Central memory CD8-positive, alpha-beta T cell (primary cell): ENCODE results near the gene NRXN2.

ENCODE experiments used
- ATAC-seq: fragments of 150-1000 bp; cut with Tn5 transposase; replicated peaks from 2 replicates; pipeline ENCODE4 v1.10.0; 2022; ENCODE audit warnings: mild to moderate bottlenecking, moderate FRiP score, moderate number of reproducible peaks; ENCODE audit not compliant: poor library complexity, severe bottlenecking; ENCODE audit errors: extremely low read depth
- DNase-seq, 2 donors: peaks; one replicate each; pipeline ENCODE4 v3.0.0; 2021; ENCODE audit warnings: low spot score in 2 of 2
- H3K27ac Mint-ChIP-seq: one replicate; pipeline ENCODE4 v1.8.0; 2022; ENCODE audit warnings: low read depth, mild to moderate bottlenecking, moderate library complexity, mixed read lengths
- H3K27me3 Mint-ChIP-seq: one replicate; pipeline ENCODE4 v1.8.0; 2022; ENCODE audit warnings: mixed read lengths
- H3K36me3 Mint-ChIP-seq: one replicate; pipeline ENCODE4 v1.8.0; 2022; ENCODE audit warnings: mild to moderate bottlenecking, moderate library complexity, mixed read lengths; ENCODE audit not compliant: insufficient read depth
- H3K4me1 Mint-ChIP-seq: one replicate; pipeline ENCODE4 v1.8.0; 2022; ENCODE audit warnings: mixed read lengths
- H3K4me3 Mint-ChIP-seq: one replicate; pipeline ENCODE4 v1.8.0; 2022; ENCODE audit warnings: mild to moderate bottlenecking, moderate library complexity, mixed read lengths
- H3K9me3 Mint-ChIP-seq: one replicate; pipeline ENCODE4 v1.8.0; 2022; ENCODE audit warnings: mixed read lengths

Gene NRXN2

DNA sequence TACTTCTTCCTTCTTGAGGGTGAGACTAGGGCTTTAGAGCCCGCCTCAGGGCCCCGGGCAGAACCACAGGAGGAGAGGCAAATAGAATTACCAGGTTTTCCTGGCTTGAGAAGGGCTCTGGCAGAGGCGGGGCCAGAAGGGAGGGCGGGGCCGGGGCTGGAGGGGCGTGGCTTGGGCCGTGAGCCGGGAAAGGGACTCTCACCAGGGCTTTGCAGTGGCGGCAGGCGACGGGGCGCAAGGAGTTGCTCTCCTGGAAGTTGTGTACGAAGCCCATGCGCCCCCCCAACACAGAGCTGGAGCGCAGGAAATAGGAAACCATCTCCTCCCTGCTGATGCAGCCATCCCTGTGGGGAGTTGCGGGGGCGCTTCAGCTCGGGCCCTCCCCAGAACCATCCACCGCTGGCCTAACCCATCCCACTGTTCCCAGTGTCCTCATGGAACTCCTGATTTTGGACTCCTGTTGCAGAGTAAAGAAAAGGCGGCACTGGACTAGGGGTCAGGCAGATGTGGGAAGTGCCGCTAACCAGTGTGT, 6.9 kb upstream of the NRXN2 start:
- peaks cover 21% of the 10 kb centered on the region for H3K4me1 Mint-ChIP-seq
- H3K27me3 Mint-ChIP-seq: no peaks in the 10 kb centered on the region
- H3K36me3 Mint-ChIP-seq: peaks cover 64% of the 10 kb centered on the region
- ATAC-seq: no peak
- no peaks in the 10 kb centered on the region for H3K9me3 Mint-ChIP-seq
- DNase-seq: no peak
- no peak overlapping the region for H3K27ac Mint-ChIP-seq
- H3K4me3 Mint-ChIP-seq: no peak overlapping the region

- H3K36me3 Mint-ChIP-seq: peaks cover 58% of the 10 kb centered on the region
- no peak overlapping the region for H3K27ac Mint-ChIP-seq
- H3K9me3 Mint-ChIP-seq: no peaks in the 10 kb centered on the region
- no peaks in the 10 kb centered on the region for H3K27me3 Mint-ChIP-seq
- H3K4me1 Mint-ChIP-seq: peaks cover 19% of the 10 kb centered on the region
- DNase-seq (no peak), ATAC-seq (no peak)
- no peak overlapping the region for H3K4me3 Mint-ChIP-seq
Observed at GRCh38 chr11:64728757-64729365, 5.9 kb upstream of the NRXN2 start.

DNA sequence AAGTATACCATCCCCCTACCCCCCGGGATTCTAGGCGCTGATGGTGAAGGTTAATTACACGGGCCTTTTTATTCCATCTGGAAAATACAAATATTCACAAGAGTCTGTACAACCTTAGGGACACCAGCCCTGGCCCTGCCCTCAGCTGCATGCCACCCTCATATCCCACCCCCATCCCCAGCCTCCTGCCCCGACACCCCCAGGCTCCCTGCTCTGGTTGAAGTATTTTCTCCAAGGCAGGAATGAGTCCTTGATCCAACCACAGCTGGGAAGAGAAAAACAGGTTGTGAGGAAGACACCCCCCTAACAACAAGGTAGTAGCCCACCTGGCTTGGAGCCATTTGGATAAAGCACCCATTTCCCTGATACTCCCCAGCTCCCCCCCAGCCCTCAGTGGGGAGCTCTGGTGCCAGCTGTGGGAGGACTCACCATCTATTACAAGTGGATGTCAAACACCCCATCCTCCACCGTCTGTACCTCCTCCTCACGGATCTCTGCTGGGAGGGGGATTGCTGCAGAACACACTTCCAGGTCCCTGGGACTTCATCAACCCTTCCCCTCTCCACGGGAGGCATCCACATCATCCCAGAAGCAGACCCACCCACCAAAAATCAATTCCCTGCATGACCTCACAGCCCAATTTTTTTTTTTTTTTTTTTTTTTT, 4.0 kb upstream of the NRXN2 start:
- Mint-ChIP-seq H3K4me1 (peaks cover 17% of the 10 kb centered on the region), H3K27ac (no peak overlapping the region), H3K36me3 (peaks cover 43% of the 10 kb centered on the region), H3K27me3 (peaks cover 8% of the 10 kb centered on the region), H3K4me3 (no peak overlapping the region), H3K9me3 (no peaks in the 10 kb centered on the region)
- ATAC-seq (no peak), DNase-seq (no peak)

DNA sequence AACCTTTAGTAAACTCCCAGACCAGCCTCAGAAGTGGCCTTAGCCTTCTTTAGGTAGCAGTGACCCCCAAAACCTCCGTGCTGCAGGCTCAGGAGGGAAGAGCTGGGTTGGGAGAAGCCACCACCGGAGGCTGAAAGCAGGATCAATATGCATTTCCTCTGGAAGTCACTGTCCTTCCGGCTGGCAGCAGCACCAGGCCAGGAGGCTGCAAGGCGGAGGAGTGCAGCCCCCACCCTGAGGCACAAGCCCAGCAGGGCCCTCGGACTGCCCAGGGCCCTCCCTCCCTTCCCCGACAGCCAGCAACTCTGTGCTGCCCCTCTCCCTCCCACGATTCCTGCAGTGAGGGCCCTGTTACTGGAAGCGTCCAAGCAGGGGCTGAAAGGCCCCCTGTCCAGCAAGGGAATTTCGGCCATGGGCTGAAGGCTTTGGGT, 3.2 kb upstream of the NRXN2 start:
- peaks cover 37% of the 10 kb centered on the region for H3K36me3 Mint-ChIP-seq
- ATAC-seq: no peak
- H3K4me1 Mint-ChIP-seq: peaks cover 10% of the 10 kb centered on the region
- DNase-seq: no peak
- no peaks in the 10 kb centered on the region for H3K9me3 Mint-ChIP-seq
- H3K27me3 Mint-ChIP-seq: peaks cover 16% of the 10 kb centered on the region
- no peak overlapping the region for H3K4me3 Mint-ChIP-seq
- no peak overlapping the region for H3K27ac Mint-ChIP-seq

DNA sequence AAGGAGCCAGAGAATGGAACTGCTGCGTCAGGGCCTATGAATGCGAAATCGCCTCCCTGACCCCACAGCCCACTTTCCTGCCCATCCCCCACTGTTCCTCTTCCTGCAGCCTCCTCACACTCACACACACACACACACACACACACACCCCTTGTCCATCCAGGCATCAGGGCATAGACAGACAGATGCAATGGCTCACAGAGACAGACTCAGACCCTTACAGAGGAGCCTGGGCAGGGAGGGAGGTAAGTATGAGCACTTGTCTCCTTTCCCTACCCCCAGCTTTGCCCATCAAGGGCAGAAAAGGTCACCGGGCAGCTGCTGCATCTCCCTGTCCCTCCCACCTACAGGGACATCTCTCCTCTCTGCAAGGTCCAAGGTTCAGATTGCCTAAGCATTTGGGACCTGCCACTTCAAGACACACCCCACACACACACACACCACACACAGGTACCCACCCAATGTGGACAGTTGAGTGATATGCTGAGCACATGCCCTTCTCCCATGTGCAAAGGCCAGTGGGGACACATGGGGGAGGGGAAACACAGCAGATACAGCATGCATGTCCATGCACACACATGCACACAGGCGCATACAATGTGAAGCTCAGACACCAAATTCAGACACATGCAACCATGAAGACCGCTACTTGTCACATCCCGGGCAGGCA, 2.0 kb upstream of the NRXN2 start:
- Mint-ChIP-seq H3K27me3 (peaks cover 28% of the 10 kb centered on the region), H3K4me1 (peaks cover 10% of the 10 kb centered on the region), H3K9me3 (no peaks in the 10 kb centered on the region), H3K4me3 (no peak overlapping the region), H3K27ac (peak overlapping the region; percentile 22), H3K36me3 (peaks cover 28% of the 10 kb centered on the region)
- no peak for DNase-seq
- ATAC-seq: no peak

DNA sequence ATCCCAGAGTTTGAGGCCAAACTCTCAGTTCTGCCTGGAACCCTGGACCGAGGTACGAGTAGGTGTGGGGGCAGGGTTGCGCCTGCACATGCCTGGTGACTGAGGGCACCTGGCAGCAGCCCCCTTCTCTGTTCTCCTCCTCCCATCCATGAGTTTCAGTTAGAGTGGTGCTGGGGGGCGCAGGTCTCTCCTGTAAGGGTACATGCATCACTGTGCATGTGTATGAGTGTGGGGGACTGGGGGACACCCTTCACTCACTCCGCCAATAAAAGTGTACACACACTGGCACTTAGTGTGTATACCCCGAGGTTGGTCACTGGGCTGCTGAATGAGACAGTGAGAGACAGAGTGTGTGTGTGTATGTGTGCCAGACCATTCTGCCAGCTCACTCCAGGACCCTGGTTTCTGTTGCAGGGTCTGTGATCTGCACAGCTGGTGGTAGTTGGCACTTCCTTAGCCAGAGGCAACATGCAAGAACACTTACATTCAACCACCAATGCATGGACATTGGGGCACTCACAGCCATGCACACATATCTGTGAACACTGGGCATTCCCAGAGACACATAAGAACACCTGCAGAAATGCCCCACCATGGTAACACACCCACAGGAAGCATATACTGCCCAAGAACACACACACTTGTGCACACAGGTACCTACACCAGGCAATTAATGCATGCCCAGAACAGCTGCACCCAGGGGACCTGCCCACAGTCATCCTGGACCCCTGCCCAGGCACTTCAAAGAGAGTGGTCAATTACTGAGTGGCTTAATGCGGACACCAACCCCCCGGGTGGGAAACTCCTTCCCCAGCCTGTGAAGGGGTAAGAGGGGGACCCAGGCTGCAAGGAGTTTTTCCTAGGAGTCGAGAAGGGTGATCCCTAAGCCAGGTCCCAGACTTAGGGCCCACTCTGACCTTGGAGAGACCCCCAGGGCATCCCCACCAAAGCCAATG, 1.2 kb upstream of the NRXN2 start:
- Mint-ChIP-seq H3K4me1 (peaks cover 10% of the 10 kb centered on the region), H3K27ac (peak overlapping the region; percentile 22), H3K4me3 (peak overlapping the region; percentile 58), H3K36me3 (peaks cover 23% of the 10 kb centered on the region), H3K9me3 (no peaks in the 10 kb centered on the region), H3K27me3 (peaks cover 35% of the 10 kb centered on the region)
- ATAC-seq (no peak), DNase-seq (no peak)

- peak overlapping the region; percentile 78 for H3K27ac Mint-ChIP-seq
- peaks cover 10% of the 10 kb centered on the region for H3K4me1 Mint-ChIP-seq
- H3K9me3 Mint-ChIP-seq: no peaks in the 10 kb centered on the region
- peaks cover 53% of the 10 kb centered on the region for H3K27me3 Mint-ChIP-seq
- DNase-seq: no peak
- H3K4me3 Mint-ChIP-seq: peak overlapping the region; percentile 58
- no peak for ATAC-seq
- peaks cover 7% of the 10 kb centered on the region for H3K36me3 Mint-ChIP-seq
Observed at GRCh38 chr11:64722141-64723065, 594 bp downstream of the NRXN2 start.

DNA sequence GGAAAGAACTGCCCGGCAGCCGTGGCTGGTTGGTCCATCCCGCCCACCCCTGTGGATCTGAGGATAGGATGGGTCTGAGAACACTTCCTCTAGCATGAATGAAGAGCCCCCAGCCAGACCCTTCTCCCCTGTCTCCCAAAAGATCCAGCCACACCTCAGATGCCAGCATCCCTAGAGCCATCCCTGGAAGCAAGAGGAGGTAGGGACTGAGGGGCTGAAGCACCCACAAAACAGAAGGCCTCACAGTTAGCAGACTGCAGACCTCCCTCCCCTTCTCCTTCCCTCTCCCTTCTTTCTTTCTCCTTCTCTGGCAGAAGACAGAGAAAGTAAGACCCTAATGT, 1.7 kb downstream of the NRXN2 start:
- no peak for ATAC-seq

DNA sequence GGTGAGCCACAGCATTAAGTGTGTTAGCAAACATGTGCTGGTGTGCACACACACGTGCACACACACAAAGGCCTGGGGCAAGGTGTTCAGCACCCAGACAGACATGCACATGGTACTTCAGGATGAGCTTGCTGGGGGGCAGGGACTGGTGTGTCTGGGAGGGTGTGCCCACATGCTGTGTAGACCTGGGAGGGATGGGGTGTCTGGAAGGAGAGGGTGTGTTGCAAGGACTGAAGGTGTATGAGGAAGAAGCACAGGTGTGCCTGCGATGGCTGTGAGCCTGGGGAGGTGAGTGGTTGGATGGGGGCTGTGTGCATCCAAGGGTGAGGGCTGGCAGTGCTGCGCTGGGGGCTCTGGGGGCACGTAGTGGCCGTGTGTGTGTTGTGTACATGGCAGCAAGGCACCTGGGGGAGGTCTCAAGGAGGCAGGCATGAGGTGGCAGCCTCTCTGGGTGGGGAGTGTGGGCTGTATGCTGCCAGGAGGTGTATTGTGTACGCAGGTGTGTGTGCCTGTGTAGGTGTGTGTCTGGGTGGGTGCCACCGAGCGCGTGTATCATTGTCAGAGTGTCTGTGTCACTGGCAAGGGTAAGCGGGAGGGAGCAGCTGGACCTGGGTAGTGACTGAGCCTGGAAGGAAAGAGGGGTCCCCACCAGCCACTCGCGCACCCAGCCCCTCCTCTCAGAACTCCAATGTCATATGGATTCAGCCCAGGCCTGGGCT, 2.2 kb downstream of the NRXN2 start:
- Mint-ChIP-seq H3K27ac (no peak overlapping the region), H3K27me3 (peaks cover 69% of the 10 kb centered on the region), H3K4me1 (peaks cover 10% of the 10 kb centered on the region), H3K36me3 (peaks cover 3% of the 10 kb centered on the region), H3K4me3 (no peak overlapping the region), H3K9me3 (no peaks in the 10 kb centered on the region)
- no peak for ATAC-seq
- DNase-seq: no peak

More for the DNA sequence above, 1.7 kb downstream of the NRXN2 start:
- no peak for DNase-seq
- Mint-ChIP-seq H3K36me3 (peaks cover 3% of the 10 kb centered on the region), H3K27ac (no peak overlapping the region), H3K9me3 (no peaks in the 10 kb centered on the region), H3K4me3 (no peak overlapping the region), H3K27me3 (peaks cover 63% of the 10 kb centered on the region), H3K4me1 (peaks cover 10% of the 10 kb centered on the region)

DNA sequence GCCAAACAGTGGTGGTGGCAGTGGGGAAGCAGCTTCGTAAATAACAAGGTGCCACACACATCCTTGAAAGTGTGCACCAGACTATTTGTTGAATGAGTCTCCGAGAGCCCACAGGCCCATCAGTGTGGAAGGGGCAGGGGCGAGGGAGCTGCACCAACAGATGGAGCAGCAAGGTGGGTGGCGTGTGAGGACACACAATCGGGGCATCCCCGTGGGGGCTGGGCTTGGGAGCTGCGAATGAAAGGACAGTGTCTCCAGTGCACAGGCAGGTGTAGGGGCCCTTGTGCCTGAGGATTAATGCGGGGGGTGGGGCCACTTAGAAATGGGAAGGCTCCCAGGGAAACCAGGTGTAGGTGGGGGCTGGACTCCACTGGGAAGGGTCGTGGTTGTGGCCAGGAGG, 2.8 kb downstream of the NRXN2 start:
- Mint-ChIP-seq H3K27ac (no peak overlapping the region), H3K27me3 (peaks cover 75% of the 10 kb centered on the region), H3K36me3 (peaks cover 1% of the 10 kb centered on the region), H3K4me1 (peaks cover 4% of the 10 kb centered on the region), H3K4me3 (no peak overlapping the region), H3K9me3 (no peaks in the 10 kb centered on the region)
- ATAC-seq (no peak), DNase-seq (no peak)

GRCh38 chr11:64719406-64719805, 3.6 kb downstream of the NRXN2 start:
- H3K27me3 Mint-ChIP-seq: peaks cover 83% of the 10 kb centered on the region

More at GRCh38 chr11:64719406-64719805, 3.6 kb downstream of the NRXN2 start:
- H3K9me3 Mint-ChIP-seq: no peaks in the 10 kb centered on the region
- H3K4me3 Mint-ChIP-seq: no peak overlapping the region
- DNase-seq: no peak
- H3K4me1 Mint-ChIP-seq: no peaks in the 10 kb centered on the region
- H3K27ac Mint-ChIP-seq: no peak overlapping the region
- no peak for ATAC-seq
- peaks cover 3% of the 10 kb centered on the region for H3K36me3 Mint-ChIP-seq
